DMS114 treated with DMSO at 0.1 percent for 48 hours (cell line): ENCODE measurements around the gene PCSK5.
"Not testable (repeated sequence)": the region's sequence is repeated elsewhere in the genome, so short reads cannot be mapped to it uniquely, and the experiment has no call there.

Experiments
- DNase-seq: peaks from one replicate; lab custom pipeline; 2025; ENCODE audit not compliant: unreplicated experiment; lab: John Stamatoyannopoulos, UW

Gene PCSK5

DNA sequence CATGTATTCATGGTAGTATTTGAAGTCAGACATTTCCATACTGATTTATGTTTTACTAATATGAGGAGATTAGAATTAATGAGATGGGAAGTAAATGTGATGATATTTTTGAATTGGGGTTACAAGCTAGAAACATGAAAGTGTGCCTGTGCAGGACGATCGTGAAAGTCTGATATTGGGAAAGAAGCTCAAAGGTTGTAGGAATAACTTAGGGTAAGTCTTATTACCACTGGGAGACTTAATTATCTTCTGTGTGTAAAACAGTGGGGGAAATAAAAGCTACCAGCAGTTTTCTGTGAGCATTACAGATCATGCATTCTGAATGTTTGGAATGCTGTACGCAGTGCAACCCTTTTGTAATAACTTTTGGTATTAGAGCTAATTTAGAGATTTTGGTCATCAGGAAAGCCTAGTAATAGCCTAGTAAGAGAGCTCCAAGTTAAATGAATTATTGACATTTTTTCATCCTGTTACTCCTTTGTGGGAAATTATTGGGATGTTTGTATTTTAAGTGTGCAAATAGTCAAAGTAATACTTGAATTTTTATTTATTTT lies 153.9 kb downstream of the PCSK5 start:
- no peak for DNase-seq

GRCh38 chr9:76045221-76045620 lies 154.7 kb downstream of the PCSK5 start:
- no peak for DNase-seq

- no peak for DNase-seq
Measured at GRCh38 chr9:76049341-76049740, 158.9 kb downstream of the PCSK5 start.

DNA sequence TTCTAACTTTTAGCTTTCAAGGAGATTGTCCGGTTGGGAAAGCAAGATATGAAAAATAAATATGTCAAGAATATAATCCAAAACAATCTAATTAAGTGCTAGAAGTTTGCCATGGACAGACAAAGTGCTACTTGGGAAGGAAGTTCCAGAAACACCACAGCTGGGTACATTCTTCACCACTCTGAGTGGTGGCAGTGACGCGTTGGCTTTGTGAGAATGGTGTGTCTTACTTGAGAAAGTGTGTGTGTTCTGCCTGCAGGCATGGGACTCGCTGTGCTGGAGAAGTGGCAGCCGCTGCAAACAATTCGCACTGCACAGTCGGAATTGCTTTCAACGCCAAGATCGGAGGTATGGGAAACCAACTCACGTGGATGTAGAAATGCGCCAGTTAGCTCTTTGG lies 177.2 kb downstream of the PCSK5 start:
- DNase-seq: no peak

- DNase-seq: no peak
Measured at GRCh38 chr9:76077537-76077936, 187.1 kb downstream of the PCSK5 start.

GRCh38 chr9:76081281-76081680 lies 190.8 kb downstream of the PCSK5 start:
- not testable (repeated sequence) for DNase-seq

GRCh38 chr9:76082057-76082456 lies 191.6 kb downstream of the PCSK5 start:
- no peak for DNase-seq

DNA sequence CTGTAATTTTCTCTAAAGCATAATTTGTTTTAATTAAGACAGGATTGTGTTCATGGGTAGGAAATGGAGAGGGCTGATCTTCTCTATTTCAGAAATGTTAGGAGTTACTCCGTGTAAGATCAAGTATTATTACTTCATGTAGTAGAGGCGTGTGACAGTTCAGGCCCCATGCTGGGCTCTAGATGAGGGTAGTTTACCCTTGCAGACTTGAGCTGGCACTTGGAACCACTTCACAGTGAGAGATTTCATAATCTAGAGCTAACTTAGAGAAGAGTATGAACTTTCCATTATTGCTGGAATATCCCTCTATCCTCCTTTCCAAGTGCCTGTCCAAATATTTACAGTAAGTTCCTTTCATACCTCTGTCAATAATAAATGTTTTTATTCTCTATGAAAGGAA lies 195.1 kb downstream of the PCSK5 start:
- no peak for DNase-seq

- no peak for DNase-seq
Measured at GRCh38 chr9:76086539-76086938, 196.1 kb downstream of the PCSK5 start.

DNA sequence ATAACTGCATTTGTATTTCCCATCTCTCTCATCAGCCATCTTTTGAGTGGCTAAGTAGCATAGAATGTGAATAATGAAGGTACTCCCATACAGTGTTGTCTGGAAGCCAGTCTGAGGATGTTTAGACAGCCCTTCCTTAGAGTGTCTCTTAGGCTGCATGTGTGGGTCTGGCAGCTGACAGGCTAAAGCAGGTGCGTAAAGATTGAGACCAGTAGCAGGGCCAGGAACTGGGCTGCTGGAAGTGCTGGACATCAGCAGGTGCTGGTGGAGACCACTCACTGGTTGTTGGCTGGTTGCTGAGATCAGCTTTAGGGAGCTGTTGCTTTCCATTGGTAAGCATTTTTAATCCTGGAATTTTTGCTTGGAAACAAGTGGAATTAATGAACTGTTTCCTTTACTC lies 197.5 kb downstream of the PCSK5 start:
- DNase-seq: no peak

DNA sequence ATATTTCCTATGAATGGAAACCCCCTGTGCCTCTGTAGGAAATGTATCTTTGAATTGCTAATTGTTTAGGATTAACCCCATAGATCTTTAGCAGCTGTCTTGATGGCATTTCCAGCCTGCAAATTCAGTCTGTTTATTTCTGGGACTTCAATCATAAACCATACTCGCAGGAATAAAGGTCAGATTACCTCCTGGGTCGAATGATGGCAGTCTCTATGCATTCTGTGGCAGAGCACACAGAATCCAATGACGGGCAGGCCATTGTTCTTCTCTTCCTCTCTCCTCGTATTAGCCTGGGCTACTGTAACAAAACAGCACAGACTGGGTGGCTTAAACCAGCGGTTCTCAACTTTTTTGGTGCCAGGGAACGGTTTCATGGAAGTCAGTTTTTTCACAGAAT lies 199.9 kb downstream of the PCSK5 start:
- DNase-seq: no peak

GRCh38 chr9:76090909-76091308 lies 200.4 kb downstream of the PCSK5 start:
- DNase-seq: no peak

DNA sequence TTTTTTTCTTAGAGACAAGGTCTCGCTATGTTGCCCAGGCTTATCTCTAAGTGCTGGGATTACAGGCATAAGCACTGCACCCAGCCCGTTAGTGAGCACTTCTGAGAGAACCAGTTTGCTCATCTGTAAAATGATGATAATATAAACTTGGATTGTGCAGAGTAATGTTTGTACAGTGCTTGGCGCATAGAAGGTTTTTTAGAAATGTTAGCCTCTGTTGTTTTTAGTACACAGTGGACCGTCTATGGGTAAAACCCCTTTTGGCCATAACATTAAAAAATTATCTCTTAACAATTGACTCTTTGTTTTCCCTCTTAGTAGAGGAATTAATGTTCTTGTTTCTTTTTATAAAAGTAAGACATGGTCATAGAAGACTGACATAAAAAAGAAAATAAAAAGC lies 202.1 kb downstream of the PCSK5 start:
- no peak for DNase-seq

- DNase-seq: no peak
Measured at GRCh38 chr9:76095585-76095984, 205.1 kb downstream of the PCSK5 start.

DNA sequence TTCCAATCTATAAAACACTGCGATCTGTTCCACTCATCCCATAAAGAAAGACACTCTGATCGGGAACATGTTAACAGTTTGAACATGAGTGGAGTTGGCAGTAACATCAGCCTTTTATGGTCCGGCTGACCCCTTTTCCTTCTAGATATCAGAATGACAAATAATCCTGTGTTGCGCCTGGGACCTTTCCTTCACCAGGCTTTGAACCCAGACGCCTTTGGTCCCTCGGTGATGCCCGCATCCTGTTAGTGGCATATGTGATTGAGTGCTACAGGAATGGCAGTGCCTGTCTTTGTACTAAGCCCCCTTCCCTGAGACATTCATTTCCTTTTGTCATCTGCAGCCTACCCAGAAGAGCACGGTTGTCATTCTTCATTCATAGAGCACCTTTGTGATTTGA lies 209.0 kb downstream of the PCSK5 start:
- no peak for DNase-seq

GRCh38 chr9:76101075-76101474 lies 210.6 kb downstream of the PCSK5 start:
- no peak for DNase-seq

GRCh38 chr9:76101491-76101890 lies 211.0 kb downstream of the PCSK5 start:
- DNase-seq: no peak

GRCh38 chr9:76101947-76102346 lies 211.5 kb downstream of the PCSK5 start:
- no peak for DNase-seq

DNA sequence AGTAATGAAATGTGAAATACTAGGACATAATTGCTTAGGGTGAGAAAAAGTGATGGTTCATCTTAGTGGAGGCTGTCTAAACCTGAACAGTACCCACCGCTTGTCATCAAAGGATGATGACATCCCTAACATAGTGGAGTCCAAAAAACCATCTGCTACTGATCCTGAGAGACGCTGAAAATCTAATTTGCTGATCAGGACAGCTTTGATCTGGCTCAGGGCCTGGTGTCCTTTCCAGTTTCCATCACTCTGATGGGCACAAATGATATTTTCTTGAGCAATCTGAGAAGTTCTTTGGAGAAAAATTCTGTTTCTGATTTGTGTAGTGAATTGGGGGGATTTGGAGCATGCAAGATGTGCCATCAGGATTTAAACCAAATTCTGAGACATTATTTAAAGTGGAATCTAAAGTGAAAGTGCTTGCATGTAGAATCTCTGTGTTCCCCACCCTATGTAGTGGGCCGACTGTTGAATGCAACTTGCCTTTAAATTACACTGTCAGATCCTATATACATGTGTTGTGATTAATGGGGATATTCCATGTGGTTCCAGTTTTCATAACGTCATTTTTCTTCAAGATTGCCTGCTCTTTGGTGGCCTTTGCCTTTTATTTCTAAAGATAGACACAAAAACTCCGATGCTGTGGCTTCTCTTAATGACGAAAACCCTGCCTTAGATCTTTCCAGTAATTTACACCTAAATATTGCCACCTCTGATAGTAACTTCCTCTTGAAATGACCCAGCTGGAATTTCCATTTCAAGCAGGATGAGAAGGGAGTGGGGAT lies 213.2 kb downstream of the PCSK5 start:
- no peak for DNase-seq

GRCh38 chr9:76107482-76107881 lies 217.0 kb downstream of the PCSK5 start:
- no peak for DNase-seq

GRCh38 chr9:76109953-76110352 lies 219.5 kb downstream of the PCSK5 start:
- no peak for DNase-seq

DNA sequence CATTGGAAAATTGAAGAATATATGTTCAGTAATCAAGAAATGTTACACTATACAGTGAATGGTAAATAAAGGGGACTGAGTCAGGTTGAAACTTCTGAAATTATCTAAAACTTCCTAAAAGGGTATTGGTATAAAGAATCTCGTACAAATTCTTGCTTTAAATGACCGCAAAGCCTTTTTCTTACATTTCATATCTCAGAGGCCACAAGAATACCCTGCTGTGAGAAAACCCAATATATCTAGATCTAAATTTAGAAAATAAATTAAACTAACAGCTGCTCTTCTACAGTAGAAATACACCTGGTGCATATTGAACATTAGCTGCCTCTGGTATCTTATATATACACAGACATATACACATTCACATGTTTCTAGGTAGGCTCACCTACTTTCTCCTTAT lies 221.7 kb downstream of the PCSK5 start:
- no peak for DNase-seq

GRCh38 chr9:76114144-76114543 lies 223.7 kb downstream of the PCSK5 start:
- DNase-seq: no peak
